ENCODE measurements around the gene SLC25A21.
"Not testable (repeated sequence)": the region's sequence is repeated elsewhere in the genome, so short reads cannot be mapped to it uniquely, and the experiment has no call there.

Gene SLC25A21

GRCh38 chr14:37036669-37037341 lies 135.6 kb downstream of the SLC25A21 start:
- DNase-seq, result no peak

- DNase-seq, result no peak
Observed at GRCh38 chr14:37035401-37035800, 137.0 kb downstream of the SLC25A21 start.

GRCh38 chr14:37034410-37035285 lies 137.8 kb downstream of the SLC25A21 start:
- no peak for DNase-seq

- no peak for DNase-seq
Observed at GRCh38 chr14:37032863-37033262, 139.5 kb downstream of the SLC25A21 start.

GRCh38 chr14:37027188-37027824 lies 145.1 kb downstream of the SLC25A21 start:
- no peak for DNase-seq

GRCh38 chr14:37023875-37024565 lies 148.4 kb downstream of the SLC25A21 start:
- no peak for DNase-seq

- no peak for DNase-seq
Observed at GRCh38 chr14:37021390-37021789, 151.0 kb downstream of the SLC25A21 start.

GRCh38 chr14:37019488-37019887 lies 152.9 kb downstream of the SLC25A21 start:
- DNase-seq, result no peak

GRCh38 chr14:37018571-37019240 lies 153.7 kb downstream of the SLC25A21 start:
- DNase-seq, result no peak

- no peak for DNase-seq
Observed at GRCh38 chr14:37013078-37013477, 159.3 kb downstream of the SLC25A21 start.

GRCh38 chr14:36998686-36999085 lies 173.7 kb downstream of the SLC25A21 start:
- no peak for DNase-seq

GRCh38 chr14:36997843-36998242 lies 174.6 kb downstream of the SLC25A21 start:
- DNase-seq, result no peak

- DNase-seq, result no peak
Observed at GRCh38 chr14:36996857-36997590, 175.4 kb downstream of the SLC25A21 start.

- DNase-seq, result no peak
Observed at GRCh38 chr14:36996133-36996856, 176.1 kb downstream of the SLC25A21 start.

GRCh38 chr14:36989806-36990205 lies 182.6 kb downstream of the SLC25A21 start:
- DNase-seq, result no peak

GRCh38 chr14:36988989-36989388 lies 183.4 kb downstream of the SLC25A21 start:
- DNase-seq, result no peak

- peak; percentile 9 for DNase-seq
Observed at GRCh38 chr14:36988568-36988967, 183.8 kb downstream of the SLC25A21 start.

GRCh38 chr14:36986407-36986806 lies 186.0 kb downstream of the SLC25A21 start:
- no peak for DNase-seq

- DNase-seq, result no peak
Observed at GRCh38 chr14:36981832-36982529, 190.4 kb downstream of the SLC25A21 start.

- DNase-seq, result not testable (repeated sequence)
Observed at GRCh38 chr14:36980413-36980812, 192.0 kb downstream of the SLC25A21 start.
